ENCODE results near the gene MRPS10.

Gene MRPS10

GRCh38 chr6:42201382-42201781, 16.3 kb downstream of the MRPS10 start:
- no peak overlapping the region for H3K27ac ChIP-seq
- no peak for TF ChIP-seq CTCF (IDR thresholded peaks at IDR 0.05; ENCODE audit: low read depth, low read length, missing control alignments)
- H3K4me3 ChIP-seq (ENCODE audit: low read depth, low read length), result no peak overlapping the region
- DNase-seq, result no peak
- H3K36me3 ChIP-seq (replicated peaks), result peaks cover 5% of the 10 kb centered on the region
- in situ Hi-C loops (cut with HindIII; ENCODE audit: low pct_ligation_motif_present, low sequenced_read_pairs), result no loop called here
- H3K27me3 ChIP-seq (replicated peaks), result no peaks in the 10 kb centered on the region

GRCh38 chr6:42200035-42200434, 17.6 kb downstream of the MRPS10 start:
- in situ Hi-C loops (cut with HindIII; ENCODE audit: low pct_ligation_motif_present, low sequenced_read_pairs), result no loop called here
- Histone ChIP-seq H3K4me3 (ENCODE audit: low read depth, low read length) (no peak overlapping the region), H3K27ac (peak overlapping the region; percentile 35), H3K36me3 (replicated peaks) (peaks cover 2% of the 10 kb centered on the region), H3K27me3 (replicated peaks) (no peaks in the 10 kb centered on the region)
- no peak for TF ChIP-seq CTCF (IDR thresholded peaks at IDR 0.05; ENCODE audit: low read depth, low read length, missing control alignments)
- peak; percentile 80 for DNase-seq

GRCh38 chr6:42199106-42199981, 18.3 kb downstream of the MRPS10 start:
- Histone ChIP-seq H3K36me3 (replicated peaks) (peaks cover 2% of the 10 kb centered on the region), H3K27ac (peak overlapping the region; percentile 35), H3K4me3 (ENCODE audit: low read depth, low read length) (no peak overlapping the region), H3K27me3 (replicated peaks) (no peaks in the 10 kb centered on the region)
- in situ Hi-C loops (cut with HindIII; ENCODE audit: low pct_ligation_motif_present, low sequenced_read_pairs), result no loop called here
- peak; percentile 22 for DNase-seq
- TF ChIP-seq CTCF (IDR thresholded peaks at IDR 0.05; ENCODE audit: low read depth, low read length, missing control alignments), result no peak

GRCh38 chr6:42197555-42198362, 19.9 kb downstream of the MRPS10 start:
- in situ Hi-C loops (cut with HindIII; ENCODE audit: low pct_ligation_motif_present, low sequenced_read_pairs), result no loop called here
- Histone ChIP-seq H3K27me3 (replicated peaks) (no peaks in the 10 kb centered on the region), H3K27ac (peak overlapping the region; percentile 21), H3K36me3 (replicated peaks) (no peaks in the 10 kb centered on the region), H3K4me3 (ENCODE audit: low read depth, low read length) (no peak overlapping the region)
- peak; percentile 36 for DNase-seq
- TF ChIP-seq CTCF (IDR thresholded peaks at IDR 0.05; ENCODE audit: low read depth, low read length, missing control alignments), result peak; percentile 25

- no peak for DNase-seq
- no peak for TF ChIP-seq CTCF (IDR thresholded peaks at IDR 0.05; ENCODE audit: low read depth, low read length, missing control alignments)
- in situ Hi-C loops (cut with HindIII; ENCODE audit: low pct_ligation_motif_present, low sequenced_read_pairs), result no loop called here
- no peak overlapping the region for H3K27ac ChIP-seq
- no peaks in the 10 kb centered on the region for H3K27me3 ChIP-seq (replicated peaks)
- H3K36me3 ChIP-seq (replicated peaks), result no peaks in the 10 kb centered on the region
- no peak overlapping the region for H3K4me3 ChIP-seq (ENCODE audit: low read depth, low read length)
Measured at GRCh38 chr6:42195415-42195814, 22.2 kb downstream of the MRPS10 start.
